CD4-positive, CD25-positive, alpha-beta regulatory T cell (primary cell): ENCODE measurements around the gene ZNF664. TPM values are rescaled to one million over a fixed set of nuclear protein-coding genes. Genes with fewer than 3 reads are reported as not detected.

Experiments
- ATAC-seq, 2 donors: fragments of 150-1000 bp; cut with Tn5 transposase; one replicate each; pipeline ENCODE4 v1.10.0; 2021; ENCODE audit warnings: low read depth in 2 of 2, moderate number of reproducible peaks in 2 of 2, moderate library complexity in 1 of 2
- DNase-seq, 3 donors: peaks; one replicate each; pipeline versions ENCODE4 v3.0.0 to v3.0.0-alpha.2; 2012 to 2022; ENCODE audit warnings: mixed read lengths in 1 of 3
- H3K27ac ChIP-seq: one replicate; pipeline ENCODE4 v1.7.0; 2013; ENCODE audit warnings: mild to moderate bottlenecking, low read length; ENCODE audit not compliant: insufficient read depth, poor library complexity, severe bottlenecking
- H3K27me3 ChIP-seq: one replicate; pipeline ENCODE4 v1.7.0; 2013; ENCODE audit warnings: low read length; ENCODE audit not compliant: control insufficient read depth, insufficient read depth
- H3K36me3 ChIP-seq: one replicate; pipeline ENCODE4 v1.7.0; 2013; ENCODE audit warnings: mild to moderate bottlenecking, low read length, moderate library complexity; ENCODE audit not compliant: control insufficient read depth, insufficient read depth
- H3K4me1 ChIP-seq: 2 replicates; pipeline ENCODE4 v1.7.0; 2013; ENCODE audit warnings: mild to moderate bottlenecking, low read length; ENCODE audit not compliant: insufficient read depth, control insufficient read depth, poor library complexity, severe bottlenecking
- H3K4me3 ChIP-seq: one replicate; pipeline ENCODE4 v1.7.0; 2013; ENCODE audit warnings: low read depth, mild to moderate bottlenecking, low read length, moderate library complexity
- H3K9me3 ChIP-seq, 2 experiments: 1 replicate in 1 of 2; 2 replicates in 1 of 2; pipeline ENCODE4 v1.7.0; 2013; ENCODE audit warnings: low read length in 2 of 2, mild to moderate bottlenecking in 1 of 2, moderate library complexity in 1 of 2; ENCODE audit not compliant: control insufficient read depth in 2 of 2
- H3K27ac Mint-ChIP-seq, 3 donors: one replicate each; pipeline ENCODE4 v1.8.0; 2020 to 2022; ENCODE audit warnings: mild to moderate bottlenecking in 3 of 3, mixed read lengths in 3 of 3, moderate library complexity in 2 of 3
- H3K27me3 Mint-ChIP-seq: one replicate; pipeline ENCODE4 v1.8.0; 2022; ENCODE audit warnings: mild to moderate bottlenecking, mixed read lengths
- H3K36me3 Mint-ChIP-seq: one replicate; pipeline ENCODE4 v1.8.0; 2020; ENCODE audit warnings: mixed read lengths
- H3K4me1 Mint-ChIP-seq, 4 donors: one replicate each; pipeline ENCODE4 v1.8.0; 2020 to 2022; ENCODE audit warnings: mixed read lengths in 4 of 4, mild to moderate bottlenecking in 1 of 4
- H3K4me3 Mint-ChIP-seq, 4 donors: one replicate each; pipeline ENCODE4 v1.8.0; 2020 to 2022; ENCODE audit warnings: mild to moderate bottlenecking in 4 of 4, mixed read lengths in 4 of 4, moderate library complexity in 3 of 4
- H3K9me3 Mint-ChIP-seq, 7 donors: one replicate each; pipeline ENCODE4 v1.8.0; 2020 to 2022; ENCODE audit warnings: mixed read lengths in 7 of 7, mild to moderate bottlenecking in 3 of 7, moderate library complexity in 2 of 7
- polyA plus RNA-seq, 4 donors: library from polyadenylated mRNA; unstranded; fragments of 300-500 nt; fragmentation: Illumina TruSeq; gene quantifications; one replicate each; pipeline ENCODE4 v1.2.3, GENCODE V29; 2021
- total RNA-seq: library from RNA; stranded (reverse); gene quantifications from one replicate; pipeline ENCODE4 v1.2.3, GENCODE V29; 2022

ZNF664 gene
- total RNA-seq (24.5 TPM), polyA plus RNA-seq (10 to 100 TPM in 2 of 4 donors, 1 to 10 TPM in 2; 6.9 to 10.3 (median 9.5) TPM)

- H3K27ac Mint-ChIP-seq = peak within 1 kb of the TSS; percentile 84 to 95 (median 88)
- H3K4me3 Mint-ChIP-seq = peak within 1 kb of the TSS; percentile 90 to 96 (median 95)
- ATAC-seq (peak; percentile 86 to 87), DNase-seq (peak; percentile 91 to 93 (median 93))
- Histone ChIP-seq H3K4me3 (peak within 1 kb of the TSS; percentile 79), H3K27me3 (no peaks in the 10 kb centered on the region), H3K27ac (peak within 1 kb of the TSS; percentile 70), H3K9me3 (no peaks in the 10 kb centered on the region), H3K36me3 (no peaks in the 10 kb centered on the region), H3K4me1 (peaks cover 19% of the 10 kb centered on the region)
- H3K9me3 Mint-ChIP-seq = peaks cover 0 to 3% (median 0%) of the 10 kb centered on the region in 7 donors
- peaks cover 4% of the 10 kb centered on the region for H3K27me3 Mint-ChIP-seq
- peaks cover 7% of the 10 kb centered on the region for H3K36me3 Mint-ChIP-seq
- peaks cover 5 to 37% (median 27%) of the 10 kb centered on the region in 4 donors for H3K4me1 Mint-ChIP-seq
Measured at GRCh38 chr12:123972457-123973401, at the start of gene ZNF664, which contains the start of gene CCDC92. TSS of gene ZNF664 (plus strand) at chr12:123973215. CDS start at chr12:124012145, 38,930 bp downstream. TSS of gene CCDC92 (minus strand) at chr12:123972831. CDS start at chr12:123944305, 28,526 bp downstream.

- Mint-ChIP-seq H3K4me3 (no peak overlapping the region), H3K36me3 (no peaks in the 10 kb centered on the region), H3K27me3 (peaks cover 10% of the 10 kb centered on the region), H3K4me1 (no peaks in the 10 kb centered on the region), H3K9me3 (no peaks in the 10 kb centered on the region), H3K27ac (no peak overlapping the region)
- Histone ChIP-seq H3K27ac (no peak overlapping the region), H3K36me3 (no peaks in the 10 kb centered on the region), H3K9me3 (no peaks in the 10 kb centered on the region), H3K4me3 (no peak overlapping the region), H3K4me1 (no peaks in the 10 kb centered on the region), H3K27me3 (no peaks in the 10 kb centered on the region)
- ATAC-seq = no peak
- DNase-seq = no peak
Measured at GRCh38 chr12:123923927-123924326, 49.1 kb upstream of the ZNF664 start.

- DNase-seq (no peak), ATAC-seq (no peak)
- Mint-ChIP-seq H3K27ac (no peak overlapping the region), H3K4me3 (no peak overlapping the region), H3K27me3 (peaks cover 10% of the 10 kb centered on the region), H3K36me3 (no peaks in the 10 kb centered on the region), H3K4me1 (no peaks in the 10 kb centered on the region), H3K9me3 (no peaks in the 10 kb centered on the region)
- Histone ChIP-seq H3K36me3 (no peaks in the 10 kb centered on the region), H3K27ac (no peak overlapping the region), H3K27me3 (no peaks in the 10 kb centered on the region), H3K4me1 (no peaks in the 10 kb centered on the region), H3K4me3 (no peak overlapping the region), H3K9me3 (no peaks in the 10 kb centered on the region)
Measured at GRCh38 chr12:123924539-123924938, 48.5 kb upstream of the ZNF664 start.

GRCh38 chr12:123928274-123928865 lies 44.6 kb upstream of the ZNF664 start:
- H3K36me3 ChIP-seq = no peaks in the 10 kb centered on the region
- Mint-ChIP-seq H3K9me3 (no peaks in the 10 kb centered on the region), H3K4me1 (peaks cover 0 to 16% (median 11%) of the 10 kb centered on the region in 4 donors), H3K36me3 (no peaks in the 10 kb centered on the region), H3K27me3 (peaks cover 21% of the 10 kb centered on the region), H3K27ac (no peak overlapping the region), H3K4me3 (no peak overlapping the region)
- DNase-seq (no peak), ATAC-seq (no peak)
- no peaks in the 10 kb centered on the region for H3K9me3 ChIP-seq
- H3K27me3 ChIP-seq = peaks cover 10% of the 10 kb centered on the region
- H3K27ac ChIP-seq = no peak overlapping the region
- H3K4me1 ChIP-seq = peaks cover 7% of the 10 kb centered on the region
- no peak overlapping the region for H3K4me3 ChIP-seq

- DNase-seq (no peak), ATAC-seq (no peak)
- no peak overlapping the region for H3K27ac ChIP-seq
- Mint-ChIP-seq H3K27ac (no peak overlapping the region), H3K27me3 (peaks cover 21% of the 10 kb centered on the region), H3K36me3 (no peaks in the 10 kb centered on the region), H3K4me1 (peaks cover 0 to 16% (median 11%) of the 10 kb centered on the region in 4 donors), H3K4me3 (no peak overlapping the region), H3K9me3 (no peaks in the 10 kb centered on the region)
- H3K4me1 ChIP-seq = peaks cover 7% of the 10 kb centered on the region
- H3K4me3 ChIP-seq = no peak overlapping the region
- no peaks in the 10 kb centered on the region for H3K9me3 ChIP-seq
- H3K36me3 ChIP-seq = no peaks in the 10 kb centered on the region
- peaks cover 10% of the 10 kb centered on the region for H3K27me3 ChIP-seq
Measured at GRCh38 chr12:123928897-123929296, 44.1 kb upstream of the ZNF664 start.

- Histone ChIP-seq H3K27ac (no peak overlapping the region), H3K36me3 (no peaks in the 10 kb centered on the region), H3K4me3 (no peak overlapping the region), H3K27me3 (peaks cover 10% of the 10 kb centered on the region), H3K4me1 (peaks cover 7% of the 10 kb centered on the region), H3K9me3 (no peaks in the 10 kb centered on the region)
- ATAC-seq (no peak), DNase-seq (no peak)
- H3K9me3 Mint-ChIP-seq = no peaks in the 10 kb centered on the region
- H3K4me3 Mint-ChIP-seq = no peak overlapping the region
- H3K4me1 Mint-ChIP-seq = peaks cover 0 to 16% (median 11%) of the 10 kb centered on the region in 4 donors
- peaks cover 17% of the 10 kb centered on the region for H3K27me3 Mint-ChIP-seq
- no peak overlapping the region for H3K27ac Mint-ChIP-seq
- H3K36me3 Mint-ChIP-seq = no peaks in the 10 kb centered on the region
Measured at GRCh38 chr12:123929946-123930583, 43.0 kb upstream of the ZNF664 start.

- Histone ChIP-seq H3K9me3 (no peaks in the 10 kb centered on the region), H3K27ac (no peak overlapping the region), H3K36me3 (no peaks in the 10 kb centered on the region), H3K4me3 (peak overlapping the region; percentile 44), H3K4me1 (peaks cover 7% of the 10 kb centered on the region), H3K27me3 (peaks cover 10% of the 10 kb centered on the region)
- peaks cover 15% of the 10 kb centered on the region for H3K27me3 Mint-ChIP-seq
- peak in 2 of 3 donors; percentile 42 to 48 for DNase-seq
- peaks cover 0 to 23% (median 11%) of the 10 kb centered on the region in 4 donors for H3K4me1 Mint-ChIP-seq
- peaks cover 6% of the 10 kb centered on the region for H3K36me3 Mint-ChIP-seq
- H3K9me3 Mint-ChIP-seq = no peaks in the 10 kb centered on the region
- H3K4me3 Mint-ChIP-seq = peak overlapping the region; percentile 36 to 79 (median 61)
- H3K27ac Mint-ChIP-seq = peak overlapping the region in 2 of 3 donors; percentile 26 to 67
- ATAC-seq = peak; percentile 70 to 74
Measured at GRCh38 chr12:123931686-123932321, 41.2 kb upstream of the ZNF664 start.
